Endothelial cell of umbilical vein (primary cell): ENCODE results near the gene NTN5.

Experiments used
- EZH2 ChIP-seq: IDR thresholded peaks from 2 replicates; pipeline ENCODE4 v1.6.1; 2012; ENCODE audit warnings: borderline replicate concordance, low read depth, mild to moderate bottlenecking, moderate library complexity, low read length, inconsistent platforms; ENCODE audit not compliant: severe bottlenecking
- POLR2A ChIP-seq: IDR thresholded peaks from 2 replicates; pipeline ENCODE4 v1.6.1; 2012; ENCODE audit warnings: low read depth, mild to moderate bottlenecking, control low read depth, low read length
- POLR2AphosphoS5 ChIP-seq: IDR thresholded peaks from 2 replicates; pipeline ENCODE4 v1.6.1; 2012; ENCODE audit warnings: low read depth, mild to moderate bottlenecking, control low read depth, low read length, moderate library complexity; ENCODE audit not compliant: insufficient read depth
- TF ChIP-seq, protein P1 (sequence below), 2 donors: IDR thresholded peaks; 1 replicate in 1 of 2; 2 replicates in 1 of 2; pipeline ENCODE4 v1.5.1; 2011; ENCODE audit warnings: low read length in 2 of 2, mild to moderate bottlenecking in 2 of 2, moderate library complexity in 2 of 2, control low read depth in 1 of 2, inconsistent platforms in 1 of 2, low read depth in 1 of 2; ENCODE audit not compliant: insufficient read depth in 1 of 2; ENCODE audit errors: extremely low read depth in 1 of 2

DNA sequence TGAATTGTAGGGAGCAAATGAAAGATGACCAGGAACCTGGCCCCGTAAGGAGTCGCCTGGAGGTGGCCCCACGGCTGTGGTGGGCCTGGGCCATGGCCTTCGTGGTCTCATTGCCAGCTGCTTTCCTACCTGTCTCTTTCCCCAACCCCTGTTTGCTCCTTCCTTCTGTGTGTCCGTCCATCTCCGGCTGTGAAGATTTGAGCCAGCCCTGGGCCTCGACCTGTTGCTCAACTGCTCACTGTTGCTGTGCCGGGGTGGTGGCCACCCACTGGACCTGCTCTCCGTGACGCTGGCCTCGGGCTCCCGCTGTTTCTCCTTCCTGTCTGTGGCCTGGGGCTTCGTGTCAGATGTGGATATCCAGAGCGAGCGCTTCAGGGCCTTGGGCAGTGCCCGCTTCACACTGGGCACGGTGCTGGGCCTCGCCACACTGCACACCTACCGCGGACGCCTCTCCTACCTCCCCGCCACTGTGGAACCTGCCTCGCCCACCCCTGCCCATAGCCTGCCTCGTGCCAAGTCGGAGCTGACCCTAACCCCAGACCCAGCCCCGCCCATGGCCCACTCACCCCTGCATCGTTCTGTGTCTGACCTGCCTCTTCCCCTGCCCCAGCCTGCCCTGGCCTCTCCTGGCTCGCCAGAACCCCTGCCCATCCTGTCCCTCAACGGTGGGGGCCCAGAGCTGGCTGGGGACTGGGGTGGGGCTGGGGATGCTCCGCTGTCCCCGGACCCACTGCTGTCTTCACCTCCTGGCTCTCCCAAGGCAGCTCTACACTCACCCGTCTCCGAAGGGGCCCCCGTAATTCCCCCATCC is 44.1 kb downstream of the NTN5 start:
- TF ChIP-seq, protein P1, sequence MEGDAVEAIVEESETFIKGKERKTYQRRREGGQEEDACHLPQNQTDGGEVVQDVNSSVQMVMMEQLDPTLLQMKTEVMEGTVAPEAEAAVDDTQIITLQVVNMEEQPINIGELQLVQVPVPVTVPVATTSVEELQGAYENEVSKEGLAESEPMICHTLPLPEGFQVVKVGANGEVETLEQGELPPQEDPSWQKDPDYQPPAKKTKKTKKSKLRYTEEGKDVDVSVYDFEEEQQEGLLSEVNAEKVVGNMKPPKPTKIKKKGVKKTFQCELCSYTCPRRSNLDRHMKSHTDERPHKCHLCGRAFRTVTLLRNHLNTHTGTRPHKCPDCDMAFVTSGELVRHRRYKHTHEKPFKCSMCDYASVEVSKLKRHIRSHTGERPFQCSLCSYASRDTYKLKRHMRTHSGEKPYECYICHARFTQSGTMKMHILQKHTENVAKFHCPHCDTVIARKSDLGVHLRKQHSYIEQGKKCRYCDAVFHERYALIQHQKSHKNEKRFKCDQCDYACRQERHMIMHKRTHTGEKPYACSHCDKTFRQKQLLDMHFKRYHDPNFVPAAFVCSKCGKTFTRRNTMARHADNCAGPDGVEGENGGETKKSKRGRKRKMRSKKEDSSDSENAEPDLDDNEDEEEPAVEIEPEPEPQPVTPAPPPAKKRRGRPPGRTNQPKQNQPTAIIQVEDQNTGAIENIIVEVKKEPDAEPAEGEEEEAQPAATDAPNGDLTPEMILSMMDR (IDR thresholded peaks at IDR 0.05; ENCODE audit: extremely low read depth in 1 of 2, insufficient read depth in 1 of 2, low read depth in 1 of 2, low read length in 2 of 2), result no peak
- TF ChIP-seq EZH2 (no peak), POLR2A (no peak), POLR2AphosphoS5 (no peak)
